ENCODE measurements around the gene FAM171A1.

DNA sequence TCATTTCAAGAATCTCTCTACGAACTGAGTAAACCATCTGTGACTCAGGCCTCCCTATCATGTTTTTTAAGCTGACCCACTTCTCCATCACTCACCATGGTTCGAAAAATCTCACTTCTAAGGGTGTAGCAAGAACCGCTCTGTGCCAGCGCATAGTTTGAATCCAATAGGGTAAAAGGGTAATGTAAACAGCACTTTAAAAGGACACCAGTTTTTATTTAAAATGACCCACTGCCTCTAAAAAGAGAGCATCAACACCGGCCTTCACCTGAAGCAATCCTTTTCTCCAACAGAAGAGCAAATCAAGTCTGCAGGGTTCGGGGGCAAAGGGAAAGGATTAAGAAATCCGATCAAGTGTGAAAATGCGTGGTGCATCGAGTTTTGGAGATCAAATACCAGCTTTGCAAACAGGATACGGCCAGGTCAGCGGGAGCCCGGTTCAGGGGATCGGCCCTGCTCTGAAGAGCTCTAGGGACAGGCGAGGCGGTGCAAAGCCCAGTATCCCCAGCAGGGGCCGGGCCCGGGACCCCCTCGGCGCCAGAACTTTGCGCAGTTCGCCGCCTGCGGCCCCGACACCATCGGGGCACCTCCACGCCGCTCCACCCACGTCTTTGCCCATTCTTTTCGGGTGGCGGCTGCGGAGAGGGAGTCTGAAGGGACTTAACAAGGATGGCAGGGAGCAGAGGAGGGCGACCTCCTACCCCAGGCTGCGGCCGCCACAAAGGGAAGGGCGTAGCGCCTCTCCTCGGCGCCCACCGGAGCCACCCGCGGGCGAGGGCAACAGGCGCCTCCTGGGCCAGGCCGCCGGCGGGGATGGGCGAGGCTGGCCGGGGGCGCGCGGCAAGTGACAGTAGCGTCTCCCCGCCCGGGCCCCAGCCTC lies 203.4 kb downstream of the FAM171A1 start:
- TF ChIP-seq, protein P1, sequence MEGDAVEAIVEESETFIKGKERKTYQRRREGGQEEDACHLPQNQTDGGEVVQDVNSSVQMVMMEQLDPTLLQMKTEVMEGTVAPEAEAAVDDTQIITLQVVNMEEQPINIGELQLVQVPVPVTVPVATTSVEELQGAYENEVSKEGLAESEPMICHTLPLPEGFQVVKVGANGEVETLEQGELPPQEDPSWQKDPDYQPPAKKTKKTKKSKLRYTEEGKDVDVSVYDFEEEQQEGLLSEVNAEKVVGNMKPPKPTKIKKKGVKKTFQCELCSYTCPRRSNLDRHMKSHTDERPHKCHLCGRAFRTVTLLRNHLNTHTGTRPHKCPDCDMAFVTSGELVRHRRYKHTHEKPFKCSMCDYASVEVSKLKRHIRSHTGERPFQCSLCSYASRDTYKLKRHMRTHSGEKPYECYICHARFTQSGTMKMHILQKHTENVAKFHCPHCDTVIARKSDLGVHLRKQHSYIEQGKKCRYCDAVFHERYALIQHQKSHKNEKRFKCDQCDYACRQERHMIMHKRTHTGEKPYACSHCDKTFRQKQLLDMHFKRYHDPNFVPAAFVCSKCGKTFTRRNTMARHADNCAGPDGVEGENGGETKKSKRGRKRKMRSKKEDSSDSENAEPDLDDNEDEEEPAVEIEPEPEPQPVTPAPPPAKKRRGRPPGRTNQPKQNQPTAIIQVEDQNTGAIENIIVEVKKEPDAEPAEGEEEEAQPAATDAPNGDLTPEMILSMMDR (IDR thresholded peaks at IDR 0.05): no peak
- TF ChIP-seq ZFX (IDR thresholded peaks at IDR 0.05; ENCODE audit: borderline replicate concordance): no peak
